GM12891 (cell line): Measurements from ENCODE around the gene HES7.

Source experiments
- DNase-seq: peaks from one replicate; pipeline ENCODE4 v3.0.0; 2011; ENCODE audit warnings: low spot score; ENCODE audit not compliant: insufficient read length
- FAIRE-seq: peaks from 2 replicates; lab custom pipeline; 2011; peaks lifted over from hg19 to GRCh38; lab: Jason Lieb, UNC
- PAX5 ChIP-seq: IDR thresholded peaks from 2 replicates; pipeline ENCODE4 v1.6.1; 2011; ENCODE audit warnings: low read length, moderate library complexity, mild to moderate bottlenecking; ENCODE audit not compliant: insufficient read depth, severe bottlenecking
- POLR2A ChIP-seq: IDR thresholded peaks from 2 replicates; pipeline ENCODE4 v1.6.1; 2011; ENCODE audit warnings: low read depth, low read length, control low read depth
- POLR2AphosphoS5 ChIP-seq: IDR thresholded peaks from 2 replicates; pipeline ENCODE4 v1.6.1; 2011; ENCODE audit warnings: low read depth, low read length, control low read depth
- POU2F2 ChIP-seq: IDR thresholded peaks from 2 replicates; pipeline ENCODE4 v1.6.1; 2011; ENCODE audit warnings: low read depth, mild to moderate bottlenecking, control low read depth, low read length, moderate library complexity
- SPI1 ChIP-seq: IDR thresholded peaks from 2 replicates; pipeline ENCODE4 v1.6.1; 2011; ENCODE audit warnings: low read depth, low read length, control low read depth
- TAF1 ChIP-seq: IDR thresholded peaks from 2 replicates; pipeline ENCODE4 v1.6.1; 2011; ENCODE audit warnings: low read depth, low read length, control low read depth

The HES7 gene

DNA sequence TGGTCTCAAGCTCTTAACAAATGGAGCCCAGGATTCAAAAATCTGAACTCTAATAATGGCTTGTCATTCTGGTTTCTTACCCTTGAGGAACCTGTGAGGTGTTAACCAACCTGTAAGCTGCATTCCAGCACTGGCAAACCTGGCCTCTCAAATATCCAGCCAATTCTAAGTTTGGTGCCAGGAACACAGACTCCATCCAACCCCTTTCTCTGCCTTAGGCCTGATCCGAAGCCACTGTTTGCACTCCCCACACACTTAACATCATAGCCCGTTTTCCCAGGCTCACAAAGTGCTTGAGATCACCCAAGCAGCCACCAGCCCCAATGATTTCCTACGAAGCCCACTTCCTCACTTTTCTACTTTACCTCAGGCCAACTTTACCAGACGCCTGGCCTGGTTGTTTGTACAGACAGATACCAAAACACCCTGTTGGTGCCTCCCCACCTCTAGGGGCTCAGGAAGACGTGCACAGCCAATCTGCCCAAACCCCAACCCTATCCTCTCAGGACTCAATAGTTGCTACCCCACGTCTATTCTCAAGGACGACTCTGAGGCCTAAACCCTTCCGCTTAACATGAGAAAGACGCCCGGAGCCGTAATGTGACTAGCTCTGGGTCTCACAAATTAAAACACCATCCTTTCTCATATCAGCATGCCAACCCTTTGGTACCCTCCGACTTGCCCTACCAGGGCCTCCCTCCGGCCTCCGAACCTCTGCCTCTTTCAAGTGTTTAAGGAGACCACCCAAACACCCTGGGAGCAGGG is 31.5 kb upstream of the HES7 start:
- FAIRE-seq (no peak), DNase-seq (no peak)
- TF ChIP-seq PAX5 (no peak), TAF1 (no peak), POLR2AphosphoS5 (no peak), POU2F2 (no peak), SPI1 (no peak), POLR2A (no peak)

DNA sequence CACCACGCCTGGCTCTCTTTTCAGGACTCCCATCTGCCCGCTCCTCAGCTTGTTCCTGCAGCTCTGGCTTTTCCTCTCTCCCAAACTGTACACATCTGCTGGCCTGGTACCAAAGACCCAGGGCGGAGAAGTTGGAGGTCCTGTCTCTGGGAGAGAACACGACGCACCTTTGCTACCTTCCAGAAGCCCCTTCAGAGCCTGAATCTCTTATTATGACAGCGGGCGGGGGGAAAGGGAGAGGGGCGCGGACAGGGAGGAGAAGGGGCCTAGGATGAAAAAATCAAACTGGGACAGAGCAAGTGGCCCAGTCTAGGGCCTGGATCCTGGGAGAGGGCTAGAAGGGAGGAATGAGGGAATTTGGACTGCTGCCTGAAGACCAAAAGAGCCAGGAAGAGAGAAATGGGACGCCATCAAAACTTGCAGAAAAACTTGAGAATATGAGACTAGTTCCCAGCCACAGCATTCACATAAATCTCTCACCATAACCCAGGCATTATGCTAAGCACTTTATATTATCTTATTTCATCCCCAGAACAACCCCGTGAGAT is 30.8 kb upstream of the HES7 start:
- FAIRE-seq: no peak
- DNase-seq: no peak
- TF ChIP-seq SPI1: no peak
- TF ChIP-seq TAF1: no peak
- TF ChIP-seq POU2F2: no peak
- no peak for TF ChIP-seq POLR2AphosphoS5
- TF ChIP-seq POLR2A: no peak
- TF ChIP-seq PAX5: no peak

DNA sequence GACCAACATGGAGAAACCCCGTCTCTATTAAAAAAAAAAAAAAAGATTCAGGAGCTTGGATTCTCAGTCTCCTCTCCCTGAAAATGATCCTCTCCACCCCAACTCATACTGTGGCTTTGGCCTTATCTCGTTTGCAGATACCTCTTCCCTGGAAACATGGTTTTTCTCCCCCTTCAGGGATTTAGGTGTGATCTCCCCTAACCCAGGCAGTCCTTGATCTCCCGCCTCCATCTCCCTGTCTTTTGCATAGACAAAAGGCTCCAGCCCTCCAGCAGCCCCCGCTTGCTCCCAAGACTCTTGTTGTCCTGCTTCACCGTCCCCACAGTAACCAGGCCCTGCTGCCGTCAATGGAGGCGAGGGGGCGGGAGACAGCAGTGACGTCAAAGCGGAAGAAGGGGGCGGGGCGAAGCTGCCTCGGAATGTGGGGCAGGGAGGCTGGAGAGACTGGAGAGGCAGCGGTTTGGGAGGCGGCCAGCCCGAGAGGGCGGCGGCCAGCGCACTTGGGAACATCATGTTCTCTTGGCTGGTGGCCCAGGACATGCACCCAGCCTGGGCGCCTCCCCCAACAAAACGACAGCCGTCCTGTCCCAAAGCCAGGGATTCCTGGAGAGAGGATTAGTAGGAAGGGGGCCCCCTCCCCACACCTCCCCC is 30.2 kb upstream of the HES7 start:
- peak; percentile 85 for FAIRE-seq

DNA sequence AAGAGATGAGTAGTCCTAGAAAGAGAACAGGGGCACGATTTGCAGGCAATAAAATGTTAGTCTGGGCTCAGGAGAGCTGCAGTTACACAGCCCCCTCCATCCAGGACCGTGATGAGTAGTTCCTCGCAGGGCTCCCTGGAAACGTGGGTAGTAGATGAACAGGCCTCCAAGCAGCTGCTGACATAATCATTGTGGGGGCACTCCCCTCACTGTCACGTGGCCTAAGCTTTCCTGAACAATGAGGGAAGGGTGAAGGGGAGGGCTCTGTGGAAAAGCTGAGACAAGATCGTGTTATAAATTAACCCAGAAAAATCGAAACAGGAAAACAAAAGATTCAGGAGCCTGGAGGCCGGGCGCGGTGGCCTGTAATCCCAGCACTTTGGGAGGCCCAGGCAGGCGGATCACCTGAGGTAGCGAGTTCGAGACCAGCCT is 29.6 kb upstream of the HES7 start:
- TF ChIP-seq SPI1: no peak
- TF ChIP-seq POLR2AphosphoS5: no peak
- no peak for TF ChIP-seq POLR2A
- no peak for TF ChIP-seq PAX5
- DNase-seq (no peak), FAIRE-seq (peak; percentile 43)

More for the DNA sequence above, 30.2 kb upstream of the HES7 start:
- TF ChIP-seq TAF1 (0 out of 2 replicates have a peak, but pooled peaks have one; percentile 26), SPI1 (0 out of 2 replicates have a peak, but pooled peaks have one; percentile 5), PAX5 (no peak)
- DNase-seq: no peak

DNA sequence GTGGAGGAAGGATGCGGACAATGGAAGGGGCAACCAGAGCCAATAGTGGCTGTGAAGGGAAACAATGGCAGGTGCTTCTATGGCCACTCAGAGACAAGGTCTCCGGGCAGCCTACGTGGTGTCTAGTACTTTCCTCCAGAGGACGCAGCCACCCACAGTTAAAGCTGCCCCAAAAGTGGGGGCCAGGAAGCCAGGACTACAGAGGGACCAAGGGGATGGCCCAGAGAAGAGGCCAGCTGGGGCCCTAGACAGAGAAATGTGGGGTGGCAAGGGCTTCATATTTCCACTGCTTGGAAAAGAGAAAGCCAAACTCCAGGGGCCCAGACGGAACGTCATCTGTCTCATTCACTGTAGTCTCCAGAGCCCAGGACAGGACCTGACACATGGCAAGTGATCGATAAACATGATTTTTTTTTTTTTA is 29.1 kb upstream of the HES7 start:
- FAIRE-seq: no peak

DNA sequence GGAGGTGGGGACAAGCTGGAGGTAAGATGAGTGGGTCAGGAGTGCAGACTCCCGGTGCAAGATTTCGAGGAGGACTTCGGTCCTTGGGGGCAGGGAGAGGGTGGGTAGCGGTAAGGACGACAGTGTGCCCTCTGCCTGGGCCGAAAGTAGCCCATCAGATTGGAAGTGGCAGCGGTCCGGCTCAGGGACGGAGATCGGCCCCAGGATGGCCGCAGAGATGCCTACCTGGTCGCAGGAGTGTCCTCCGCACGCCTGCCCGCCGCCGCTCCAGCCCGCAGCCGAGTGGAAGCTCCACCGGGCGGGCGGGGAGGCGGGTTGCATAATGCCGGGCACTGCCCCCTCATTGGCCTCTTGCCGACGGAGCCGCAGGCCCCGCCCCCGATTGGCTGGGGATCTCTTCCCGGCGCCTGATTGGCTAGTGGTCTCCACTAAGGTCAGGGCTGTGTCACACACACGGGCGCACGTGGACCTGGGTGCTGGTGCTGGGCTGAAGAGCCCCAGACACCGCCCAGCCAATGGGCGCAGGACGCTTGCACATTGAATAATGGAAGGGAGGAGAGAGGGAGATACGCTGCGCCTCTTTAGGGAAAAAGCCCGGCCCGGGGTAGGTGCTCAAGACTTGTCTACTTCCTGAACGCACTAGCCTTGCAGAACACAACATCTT is 28.3 kb upstream of the HES7 start, which contains the start of gene PER1:
Gene PER1, minus strand, starts transcription at position 293 of the 664 bp plus-strand sequence. CDS start 1,698 bp downstream, outside the sequence.
- TF ChIP-seq SPI1: no peak
- 0 out of 2 replicates have a peak, but pooled peaks have one; percentile 48 for TF ChIP-seq POU2F2
- TF ChIP-seq POLR2A: peak; percentile 74
- peak; percentile 78 for TF ChIP-seq TAF1
- TF ChIP-seq POLR2AphosphoS5: peak; percentile 81
- TF ChIP-seq PAX5: no peak
- FAIRE-seq (peak; percentile 94), DNase-seq (peak; percentile 75)

More for the DNA sequence above, 29.1 kb upstream of the HES7 start:
- TF ChIP-seq TAF1 (no peak), POLR2AphosphoS5 (no peak), SPI1 (no peak), PAX5 (no peak)
- DNase-seq: no peak

DNA sequence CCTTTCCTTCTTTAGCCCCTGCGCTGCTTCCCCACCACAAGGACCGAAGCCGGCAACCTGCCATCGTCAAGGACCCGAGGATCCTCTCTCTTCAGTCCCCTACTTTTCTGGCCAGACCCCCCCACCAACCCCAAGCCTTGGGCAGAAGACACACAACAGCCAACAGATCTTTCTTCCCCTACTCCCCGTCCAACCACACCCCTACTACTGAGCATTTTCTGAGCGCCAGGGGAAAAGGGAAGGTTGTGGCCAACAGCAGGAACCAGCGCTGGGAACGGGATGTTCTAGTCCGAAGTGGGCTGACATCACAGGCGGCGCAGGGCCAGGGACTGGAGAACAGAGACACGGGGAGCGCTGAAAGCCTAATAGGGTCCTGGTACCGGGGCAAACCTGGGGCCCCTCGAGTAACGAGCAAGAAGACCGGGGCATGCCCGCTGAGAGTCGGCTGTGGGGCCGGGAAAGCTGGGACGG is 27.8 kb upstream of the HES7 start:
- no peak for DNase-seq
- no peak for TF ChIP-seq POLR2A
- no peak for TF ChIP-seq TAF1
- no peak; the same call in 1 of the 2 replicates for TF ChIP-seq POU2F2
- TF ChIP-seq SPI1: no peak
- no peak for TF ChIP-seq POLR2AphosphoS5
- TF ChIP-seq PAX5: no peak
- FAIRE-seq: no peak

DNA sequence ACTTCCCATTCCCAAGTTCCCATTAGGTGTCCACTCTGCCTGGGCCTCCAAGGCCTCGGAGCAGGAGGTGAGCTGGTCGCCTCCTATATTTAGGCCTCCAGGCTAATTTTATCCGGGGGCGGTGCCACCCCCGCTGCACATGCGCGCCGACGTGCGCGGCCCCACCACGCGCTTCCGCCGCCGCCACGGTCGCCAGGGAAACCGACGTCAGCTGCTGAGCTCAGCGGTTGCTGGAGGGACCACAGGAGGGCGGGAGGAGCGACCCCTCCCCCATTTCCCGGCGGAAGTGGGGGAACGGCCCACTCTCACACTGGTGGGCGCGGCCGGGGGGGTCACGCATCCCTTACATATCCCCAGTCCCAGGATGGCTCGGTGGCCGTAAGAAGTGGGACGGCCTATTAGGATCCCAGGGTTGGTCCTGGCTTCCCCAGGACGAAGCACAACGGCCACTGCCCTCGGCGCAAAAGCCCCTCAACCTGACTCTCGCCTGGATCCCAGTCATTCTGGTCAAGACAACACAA is 27.3 kb upstream of the HES7 start:
- peak; percentile 82 for DNase-seq
- peak; percentile 95 for FAIRE-seq
- no peak for TF ChIP-seq TAF1
- TF ChIP-seq POLR2AphosphoS5: peak; percentile 17
- peak; percentile 28; the same call in 1 of the 2 replicates for TF ChIP-seq POLR2A
- peak; percentile 29; the same call in 1 of the 2 replicates for TF ChIP-seq SPI1
